Measurements from ENCODE around the gene TNNI3K. TPM values are rescaled to one million over a fixed set of nuclear protein-coding genes. Genes with fewer than 3 reads are reported as not detected.

Gene TNNI3K
- total RNA-seq, 1 experiment from 2014 or later, result not detected

GRCh38 chr1:74357150-74357549 is 122.0 kb downstream of the TNNI3K start:
- no peak overlapping the region for H3K4me2 ChIP-seq (ENCODE audit: insufficient read depth, insufficient read length, low read length)
- no peak overlapping the region for H2BK5ac ChIP-seq (ENCODE audit: insufficient read length, low read length)
- no peak overlapping the region for H4K5ac ChIP-seq (ENCODE audit: insufficient read length, low read depth, low read length)
- H3K56ac ChIP-seq (ENCODE audit: insufficient read length, low read depth, low read length), result no peak overlapping the region
- no peaks in the 10 kb centered on the region for H3K27me3 ChIP-seq (ENCODE audit: insufficient read depth, low read length)
- H2BK20ac ChIP-seq (ENCODE audit: low read depth, low read length, poor library complexity, severe bottlenecking), result no peak overlapping the region
- H3K79me2 ChIP-seq (ENCODE audit: insufficient read depth, low read length), result no peaks in the 10 kb centered on the region
- H3K27ac ChIP-seq (ENCODE audit: insufficient read length, low read depth, low read length), result no peak overlapping the region
- H2AK5ac ChIP-seq (ENCODE audit: insufficient read length, low read length), result no peak overlapping the region
- H4K8ac ChIP-seq (replicated peaks; ENCODE audit: insufficient read length, low read depth, low read length), result no peak overlapping the region
- no peaks in the 10 kb centered on the region for H3K4me1 ChIP-seq (ENCODE audit: insufficient read depth, low read length)
- WGBS (ENCODE audit: extremely low coverage, insufficient read length, low lambda C conversion rate), result no CpG with 5 or more reads among the region's 3 CpGs
- H3K14ac ChIP-seq (ENCODE audit: insufficient read depth, low read length), result no peak overlapping the region
- H3K79me1 ChIP-seq (ENCODE audit: insufficient read depth, low read depth, low read length, poor library complexity, severe bottlenecking), result no peaks in the 10 kb centered on the region
- no peaks in the 10 kb centered on the region for H3K23me2 ChIP-seq (ENCODE audit: insufficient read length, low read depth, low read length, poor library complexity, severe bottlenecking)
- no peaks in the 10 kb centered on the region for H3K9me3 ChIP-seq (ENCODE audit: control insufficient read depth, low read depth, low read length)
- no peak overlapping the region for H3K4ac ChIP-seq (ENCODE audit: low read depth, low read length)
- TF ChIP-seq, protein P1, sequence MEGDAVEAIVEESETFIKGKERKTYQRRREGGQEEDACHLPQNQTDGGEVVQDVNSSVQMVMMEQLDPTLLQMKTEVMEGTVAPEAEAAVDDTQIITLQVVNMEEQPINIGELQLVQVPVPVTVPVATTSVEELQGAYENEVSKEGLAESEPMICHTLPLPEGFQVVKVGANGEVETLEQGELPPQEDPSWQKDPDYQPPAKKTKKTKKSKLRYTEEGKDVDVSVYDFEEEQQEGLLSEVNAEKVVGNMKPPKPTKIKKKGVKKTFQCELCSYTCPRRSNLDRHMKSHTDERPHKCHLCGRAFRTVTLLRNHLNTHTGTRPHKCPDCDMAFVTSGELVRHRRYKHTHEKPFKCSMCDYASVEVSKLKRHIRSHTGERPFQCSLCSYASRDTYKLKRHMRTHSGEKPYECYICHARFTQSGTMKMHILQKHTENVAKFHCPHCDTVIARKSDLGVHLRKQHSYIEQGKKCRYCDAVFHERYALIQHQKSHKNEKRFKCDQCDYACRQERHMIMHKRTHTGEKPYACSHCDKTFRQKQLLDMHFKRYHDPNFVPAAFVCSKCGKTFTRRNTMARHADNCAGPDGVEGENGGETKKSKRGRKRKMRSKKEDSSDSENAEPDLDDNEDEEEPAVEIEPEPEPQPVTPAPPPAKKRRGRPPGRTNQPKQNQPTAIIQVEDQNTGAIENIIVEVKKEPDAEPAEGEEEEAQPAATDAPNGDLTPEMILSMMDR (conservative IDR thresholded peaks at IDR 0.05), result no peak
- no peak overlapping the region for H3K4me3 Mint-ChIP-seq
- no peak overlapping the region for H3K18ac ChIP-seq (ENCODE audit: insufficient read length, low read depth, low read length)
- no peak for DNase-seq
- H2BK15ac ChIP-seq (ENCODE audit: low read depth, low read length), result no peak overlapping the region
- H2BK12ac ChIP-seq (ENCODE audit: insufficient read length, low read depth, low read length), result no peak overlapping the region
- H3K23ac ChIP-seq (ENCODE audit: insufficient read length, low read depth, low read length), result no peak overlapping the region
- H3K27ac Mint-ChIP-seq, result no peak overlapping the region
- no peak overlapping the region for H4K91ac ChIP-seq (ENCODE audit: insufficient read length, low read depth, low read length)
- no peak overlapping the region for H2AFZ ChIP-seq (ENCODE audit: low read length)
- no peak overlapping the region for H2BK120ac ChIP-seq (ENCODE audit: low read depth, low read length, poor library complexity, severe bottlenecking)
- peaks cover 3 to 6% of the 10 kb centered on the region in 2 experiments; a peak in 3 of 5 replicates for H3K9me3 Mint-ChIP-seq
- no peak overlapping the region for H3K9ac ChIP-seq (ENCODE audit: extremely low read depth, insufficient read length, low read length)
- no peaks in the 10 kb centered on the region for H4K20me1 ChIP-seq (ENCODE audit: control insufficient read depth, insufficient read depth, insufficient read length)
- no peak overlapping the region for H3T11ph ChIP-seq (ENCODE audit: low read length)
- H3K27me3 Mint-ChIP-seq (ENCODE audit: low read depth), result no peaks in the 10 kb centered on the region
- no peaks in the 10 kb centered on the region; a peak in 1 of 7 replicates for H3K36me3 Mint-ChIP-seq (ENCODE audit: insufficient read depth in 1 of 3, low read depth in 3 of 3)
- no peaks in the 10 kb centered on the region for H3K4me1 Mint-ChIP-seq
